ENCODE data around the gene CC2D2A. TPM values are rescaled to one million over a fixed set of nuclear protein-coding genes. Genes with fewer than 3 reads are reported as not detected.

CC2D2A gene
- total and polyA plus RNA-seq, 10 of the 15 experiments (the other 5 are each of a cell fraction or from before 2014, with no cell fraction given): 0.04 to 1.1 (median 0.26) TPM

DNA sequence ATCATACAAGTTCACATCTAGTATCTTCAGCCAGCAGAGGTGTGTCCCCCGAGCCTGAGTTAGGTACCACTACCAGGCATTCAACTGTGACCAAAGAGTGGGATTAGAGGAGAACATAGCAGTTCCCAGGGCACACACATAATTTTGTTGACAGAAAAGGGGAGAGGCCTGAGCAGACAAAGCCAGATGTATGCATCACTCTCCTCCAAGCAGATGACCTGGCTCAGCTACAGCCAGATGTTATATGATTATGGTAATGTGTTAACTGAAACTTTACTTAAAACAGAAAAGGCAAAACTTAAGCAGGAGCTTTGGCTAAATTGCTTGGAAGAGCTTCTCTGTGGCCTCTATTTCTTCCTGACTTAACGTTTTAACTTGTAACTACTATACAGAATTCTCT, 88.9 kb downstream of the CC2D2A start (continued):
- TF ChIP-seq, protein P1, sequence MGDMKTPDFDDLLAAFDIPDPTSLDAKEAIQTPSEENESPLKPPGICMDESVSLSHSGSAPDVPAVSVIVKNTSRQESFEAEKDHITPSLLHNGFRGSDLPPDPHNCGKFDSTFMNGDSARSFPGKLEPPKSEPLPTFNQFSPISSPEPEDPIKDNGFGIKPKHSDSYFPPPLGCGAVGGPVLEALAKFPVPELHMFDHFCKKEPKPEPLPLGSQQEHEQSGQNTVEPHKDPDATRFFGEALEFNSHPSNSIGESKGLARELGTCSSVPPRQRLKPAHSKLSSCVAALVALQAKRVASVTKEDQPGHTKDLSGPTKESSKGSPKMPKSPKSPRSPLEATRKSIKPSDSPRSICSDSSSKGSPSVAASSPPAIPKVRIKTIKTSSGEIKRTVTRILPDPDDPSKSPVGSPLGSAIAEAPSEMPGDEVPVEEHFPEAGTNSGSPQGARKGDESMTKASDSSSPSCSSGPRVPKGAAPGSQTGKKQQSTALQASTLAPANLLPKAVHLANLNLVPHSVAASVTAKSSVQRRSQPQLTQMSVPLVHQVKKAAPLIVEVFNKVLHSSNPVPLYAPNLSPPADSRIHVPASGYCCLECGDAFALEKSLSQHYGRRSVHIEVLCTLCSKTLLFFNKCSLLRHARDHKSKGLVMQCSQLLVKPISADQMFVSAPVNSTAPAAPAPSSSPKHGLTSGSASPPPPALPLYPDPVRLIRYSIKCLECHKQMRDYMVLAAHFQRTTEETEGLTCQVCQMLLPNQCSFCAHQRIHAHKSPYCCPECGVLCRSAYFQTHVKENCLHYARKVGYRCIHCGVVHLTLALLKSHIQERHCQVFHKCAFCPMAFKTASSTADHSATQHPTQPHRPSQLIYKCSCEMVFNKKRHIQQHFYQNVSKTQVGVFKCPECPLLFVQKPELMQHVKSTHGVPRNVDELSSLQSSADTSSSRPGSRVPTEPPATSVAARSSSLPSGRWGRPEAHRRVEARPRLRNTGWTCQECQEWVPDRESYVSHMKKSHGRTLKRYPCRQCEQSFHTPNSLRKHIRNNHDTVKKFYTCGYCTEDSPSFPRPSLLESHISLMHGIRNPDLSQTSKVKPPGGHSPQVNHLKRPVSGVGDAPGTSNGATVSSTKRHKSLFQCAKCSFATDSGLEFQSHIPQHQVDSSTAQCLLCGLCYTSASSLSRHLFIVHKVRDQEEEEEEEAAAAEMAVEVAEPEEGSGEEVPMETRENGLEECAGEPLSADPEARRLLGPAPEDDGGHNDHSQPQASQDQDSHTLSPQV (IDR thresholded peaks at IDR 0.05): no peak
- TF ChIP-seq STAT1 (conservative IDR thresholded peaks at IDR 0.05) (no peak), NR2F1 (conservative IDR thresholded peaks at IDR 0.05) (no peak), CHD4 (IDR thresholded peaks at IDR 0.05) (no peak), STAT3 (IDR thresholded peaks at IDR 0.05; ENCODE audit: low read depth, low read length) (no peak), POLR2A (IDR thresholded peaks at IDR 0.05; ENCODE audit: low read depth, low read length) (no peak)
- TF ChIP-seq, protein P2, sequence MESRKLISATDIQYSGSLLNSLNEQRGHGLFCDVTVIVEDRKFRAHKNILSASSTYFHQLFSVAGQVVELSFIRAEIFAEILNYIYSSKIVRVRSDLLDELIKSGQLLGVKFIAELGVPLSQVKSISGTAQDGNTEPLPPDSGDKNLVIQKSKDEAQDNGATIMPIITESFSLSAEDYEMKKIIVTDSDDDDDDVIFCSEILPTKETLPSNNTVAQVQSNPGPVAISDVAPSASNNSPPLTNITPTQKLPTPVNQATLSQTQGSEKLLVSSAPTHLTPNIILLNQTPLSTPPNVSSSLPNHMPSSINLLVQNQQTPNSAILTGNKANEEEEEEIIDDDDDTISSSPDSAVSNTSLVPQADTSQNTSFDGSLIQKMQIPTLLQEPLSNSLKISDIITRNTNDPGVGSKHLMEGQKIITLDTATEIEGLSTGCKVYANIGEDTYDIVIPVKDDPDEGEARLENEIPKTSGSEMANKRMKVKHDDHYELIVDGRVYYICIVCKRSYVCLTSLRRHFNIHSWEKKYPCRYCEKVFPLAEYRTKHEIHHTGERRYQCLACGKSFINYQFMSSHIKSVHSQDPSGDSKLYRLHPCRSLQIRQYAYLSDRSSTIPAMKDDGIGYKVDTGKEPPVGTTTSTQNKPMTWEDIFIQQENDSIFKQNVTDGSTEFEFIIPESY (IDR thresholded peaks at IDR 0.05): no peak

DNA sequence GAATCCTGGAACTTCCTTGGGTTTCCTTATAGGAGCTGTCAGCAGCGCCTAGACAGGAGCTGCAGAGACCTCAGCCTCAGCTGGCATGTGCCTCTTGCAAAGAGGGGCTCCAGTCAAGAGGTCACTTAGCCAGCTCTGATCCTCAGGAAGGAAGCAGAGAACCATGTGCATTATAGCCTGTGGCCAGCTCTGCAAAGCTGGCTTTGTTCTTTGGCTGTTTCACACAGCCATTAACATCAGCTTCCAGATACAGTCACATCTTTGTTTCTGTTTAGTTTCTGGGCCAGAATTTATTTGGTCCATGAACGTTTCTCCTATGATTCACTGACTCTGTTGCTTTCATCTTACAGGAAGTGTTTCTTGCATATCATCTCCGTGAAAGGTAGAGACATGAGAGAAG, 92.4 kb downstream of the CC2D2A start:
- 45% methylated on average over 3 of the region's 3 CpGs for WGBS (ENCODE audit: insufficient coverage, insufficient replicate concordance, low lambda C conversion rate, missing lambda C conversion rate)
- no peak overlapping the region for H2AFZ ChIP-seq (ENCODE audit: control insufficient read depth, low read depth, low read length)
- TF ChIP-seq SIX5 (IDR thresholded peaks at IDR 0.05; ENCODE audit: low read depth, low read length, severe bottlenecking) (no peak), HDAC2 (IDR thresholded peaks at IDR 0.05) (no peak), TARDBP (IDR thresholded peaks at IDR 0.05; ENCODE audit: borderline replicate concordance) (no peak), CBX5 (IDR thresholded peaks at IDR 0.05; ENCODE audit: low read depth) (no peak), ZBED1 (IDR thresholded peaks at IDR 0.05; ENCODE audit: borderline replicate concordance) (no peak)
- TF ChIP-seq, protein P3, sequence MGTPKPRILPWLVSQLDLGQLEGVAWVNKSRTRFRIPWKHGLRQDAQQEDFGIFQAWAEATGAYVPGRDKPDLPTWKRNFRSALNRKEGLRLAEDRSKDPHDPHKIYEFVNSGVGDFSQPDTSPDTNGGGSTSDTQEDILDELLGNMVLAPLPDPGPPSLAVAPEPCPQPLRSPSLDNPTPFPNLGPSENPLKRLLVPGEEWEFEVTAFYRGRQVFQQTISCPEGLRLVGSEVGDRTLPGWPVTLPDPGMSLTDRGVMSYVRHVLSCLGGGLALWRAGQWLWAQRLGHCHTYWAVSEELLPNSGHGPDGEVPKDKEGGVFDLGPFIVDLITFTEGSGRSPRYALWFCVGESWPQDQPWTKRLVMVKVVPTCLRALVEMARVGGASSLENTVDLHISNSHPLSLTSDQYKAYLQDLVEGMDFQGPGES (IDR thresholded peaks at IDR 0.05): no peak
- TF ChIP-seq, protein P4, sequence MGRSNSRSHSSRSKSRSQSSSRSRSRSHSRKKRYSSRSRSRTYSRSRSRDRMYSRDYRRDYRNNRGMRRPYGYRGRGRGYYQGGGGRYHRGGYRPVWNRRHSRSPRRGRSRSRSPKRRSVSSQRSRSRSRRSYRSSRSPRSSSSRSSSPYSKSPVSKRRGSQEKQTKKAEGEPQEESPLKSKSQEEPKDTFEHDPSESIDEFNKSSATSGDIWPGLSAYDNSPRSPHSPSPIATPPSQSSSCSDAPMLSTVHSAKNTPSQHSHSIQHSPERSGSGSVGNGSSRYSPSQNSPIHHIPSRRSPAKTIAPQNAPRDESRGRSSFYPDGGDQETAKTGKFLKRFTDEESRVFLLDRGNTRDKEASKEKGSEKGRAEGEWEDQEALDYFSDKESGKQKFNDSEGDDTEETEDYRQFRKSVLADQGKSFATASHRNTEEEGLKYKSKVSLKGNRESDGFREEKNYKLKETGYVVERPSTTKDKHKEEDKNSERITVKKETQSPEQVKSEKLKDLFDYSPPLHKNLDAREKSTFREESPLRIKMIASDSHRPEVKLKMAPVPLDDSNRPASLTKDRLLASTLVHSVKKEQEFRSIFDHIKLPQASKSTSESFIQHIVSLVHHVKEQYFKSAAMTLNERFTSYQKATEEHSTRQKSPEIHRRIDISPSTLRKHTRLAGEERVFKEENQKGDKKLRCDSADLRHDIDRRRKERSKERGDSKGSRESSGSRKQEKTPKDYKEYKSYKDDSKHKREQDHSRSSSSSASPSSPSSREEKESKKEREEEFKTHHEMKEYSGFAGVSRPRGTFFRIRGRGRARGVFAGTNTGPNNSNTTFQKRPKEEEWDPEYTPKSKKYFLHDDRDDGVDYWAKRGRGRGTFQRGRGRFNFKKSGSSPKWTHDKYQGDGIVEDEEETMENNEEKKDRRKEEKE (IDR thresholded peaks at IDR 0.05): no peak

More for the DNA sequence above, 92.4 kb downstream of the CC2D2A start:
- in situ Hi-C loops (cut with MboI) (no loop called here), intact Hi-C loops (cut with micrococcal nuclease; ENCODE audit: unreplicated experiment) (no loop called here)
- Histone ChIP-seq H3K4me2 (ENCODE audit: control insufficient read depth, insufficient read depth) (no peak overlapping the region), H3K36me3 (ENCODE audit: control insufficient read depth in 2 of 2, insufficient read depth in 2 of 2, low read length in 1 of 2) (no peaks in the 10 kb centered on the region), H3K79me2 (ENCODE audit: control insufficient read depth, insufficient read depth, low read length) (no peaks in the 10 kb centered on the region), H3K27ac (ENCODE audit: control insufficient read depth, insufficient read depth) (no peak overlapping the region), H3K4me3 (no peak overlapping the region), H3K9me3 (replicated peaks; ENCODE audit: control insufficient read depth, insufficient read depth, low read length) (no peaks in the 10 kb centered on the region), H3K4me1 (ENCODE audit: control insufficient read depth, insufficient read depth, low read length) (no peaks in the 10 kb centered on the region), H3K9ac (ENCODE audit: control insufficient read depth, insufficient read depth, low read length) (no peak overlapping the region), H3K27me3 (replicated peaks in 1 of 2; ENCODE audit: control insufficient read depth in 2 of 2, insufficient read depth in 2 of 2, low read length in 1 of 2) (no peaks in the 10 kb centered on the region), H4K20me1 (ENCODE audit: control insufficient read depth, insufficient read depth) (no peaks in the 10 kb centered on the region)
- ChIA-PET SMC1A (ENCODE audit: uncharacterized antibody, unreplicated experiment) (interaction anchor here (0.6 to 0.7 kb wide), 2 partner anchors 73 to 82 kb away, joined by 3 to 4 read pairs; no protein-coding TSS in a partner anchor), RAD21 (ENCODE audit: unreplicated experiment) (no interaction called here), POLR2A (no interaction called here), CTCF (interaction anchor here (0.5 kb wide), 1 partner anchor 181 kb away, joined by 3 read pairs; no protein-coding TSS in a partner anchor)
- no TSS peak for BruUV-seq (replicated peaks)
- FAIRE-seq: no peak
- DNase-seq (ENCODE audit: low read depth, low spot score): no peak
- ATAC-seq: no peak

Measured in GM12878 (cell line).